NB4 (cell line): ENCODE results near the gene LIPG.

Source experiments
- MYC ChIP-seq: IDR thresholded peaks from 2 replicates; pipeline ENCODE4 v1.6.1; 2011; ENCODE audit warnings: low read depth, low read length
- POLR2A ChIP-seq: IDR thresholded peaks from 2 replicates; pipeline ENCODE4 v1.6.1; 2011; ENCODE audit warnings: mild to moderate bottlenecking; ENCODE audit not compliant: insufficient read length; ENCODE audit errors: extremely low read depth
- TF ChIP-seq, protein P1 (sequence below): IDR thresholded peaks from one replicate; pipeline ENCODE4 v1.5.1; 2012; ENCODE audit warnings: low read depth, low read length
- TF ChIP-seq, protein P2 (sequence below): IDR thresholded peaks from 2 replicates; pipeline ENCODE4 v1.6.1; 2011; ENCODE audit warnings: low read depth, low read length

DNA sequence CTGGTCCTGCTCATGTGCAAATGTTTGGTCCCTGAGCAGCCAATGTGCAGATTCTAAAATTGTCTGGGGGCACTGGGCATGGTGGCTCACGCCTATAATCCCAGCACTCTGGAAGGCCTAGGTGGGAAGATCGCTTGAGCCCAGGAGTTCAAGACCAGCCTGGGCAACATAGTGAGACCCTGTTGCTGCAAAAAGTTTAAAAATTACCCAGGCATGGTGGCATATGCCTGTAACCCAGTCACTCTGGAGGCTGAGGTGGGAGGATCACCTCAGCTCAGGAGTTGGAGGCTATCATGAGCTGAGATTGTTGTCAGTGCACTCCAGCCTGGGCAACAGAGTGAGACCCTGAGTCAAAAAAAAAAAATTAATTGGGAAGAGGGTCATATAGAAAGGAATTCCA is 5.1 kb downstream of the LIPG start:
- TF ChIP-seq, protein P1, sequence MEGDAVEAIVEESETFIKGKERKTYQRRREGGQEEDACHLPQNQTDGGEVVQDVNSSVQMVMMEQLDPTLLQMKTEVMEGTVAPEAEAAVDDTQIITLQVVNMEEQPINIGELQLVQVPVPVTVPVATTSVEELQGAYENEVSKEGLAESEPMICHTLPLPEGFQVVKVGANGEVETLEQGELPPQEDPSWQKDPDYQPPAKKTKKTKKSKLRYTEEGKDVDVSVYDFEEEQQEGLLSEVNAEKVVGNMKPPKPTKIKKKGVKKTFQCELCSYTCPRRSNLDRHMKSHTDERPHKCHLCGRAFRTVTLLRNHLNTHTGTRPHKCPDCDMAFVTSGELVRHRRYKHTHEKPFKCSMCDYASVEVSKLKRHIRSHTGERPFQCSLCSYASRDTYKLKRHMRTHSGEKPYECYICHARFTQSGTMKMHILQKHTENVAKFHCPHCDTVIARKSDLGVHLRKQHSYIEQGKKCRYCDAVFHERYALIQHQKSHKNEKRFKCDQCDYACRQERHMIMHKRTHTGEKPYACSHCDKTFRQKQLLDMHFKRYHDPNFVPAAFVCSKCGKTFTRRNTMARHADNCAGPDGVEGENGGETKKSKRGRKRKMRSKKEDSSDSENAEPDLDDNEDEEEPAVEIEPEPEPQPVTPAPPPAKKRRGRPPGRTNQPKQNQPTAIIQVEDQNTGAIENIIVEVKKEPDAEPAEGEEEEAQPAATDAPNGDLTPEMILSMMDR: no peak
- no peak for TF ChIP-seq MYC
- TF ChIP-seq POLR2A: no peak
- TF ChIP-seq, protein P2, sequence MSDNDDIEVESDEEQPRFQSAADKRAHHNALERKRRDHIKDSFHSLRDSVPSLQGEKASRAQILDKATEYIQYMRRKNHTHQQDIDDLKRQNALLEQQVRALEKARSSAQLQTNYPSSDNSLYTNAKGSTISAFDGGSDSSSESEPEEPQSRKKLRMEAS: no peak
